IPS-NIHi7 (cell line): ENCODE data around the gene IGSF21.

ENCODE experiments used
- DNase-seq: peaks from one replicate; pipeline ENCODE4 v3.0.0; 2012; ENCODE audit warnings: mixed read lengths; ENCODE audit errors: extremely low spot score

Gene IGSF21

GRCh38 chr1:18326211-18326897 lies 218.8 kb downstream of the IGSF21 start:
- DNase-seq, result no peak

- no peak for DNase-seq
These were observed 220.1 kb downstream of the IGSF21 start for GRCh38 chr1:18327650-18328049.

DNA sequence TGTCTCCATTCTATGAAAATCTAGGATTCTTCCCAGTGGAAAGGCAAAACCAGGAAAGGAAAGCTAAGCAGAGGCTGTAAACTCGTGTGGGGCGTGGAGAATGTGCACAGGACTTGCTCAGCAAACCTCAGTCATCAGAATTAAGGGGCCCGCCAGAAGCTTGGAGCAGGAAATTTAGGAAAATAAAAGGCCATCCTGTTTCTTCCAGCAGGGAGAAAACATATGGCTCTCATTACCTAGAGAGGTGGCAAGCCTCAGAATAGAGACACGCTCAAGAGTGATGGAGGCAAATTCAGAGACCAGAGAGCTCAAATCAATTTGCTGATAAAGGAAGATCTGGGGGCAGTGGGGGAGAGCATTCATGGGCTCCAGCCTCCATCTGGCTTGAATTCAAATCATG lies 221.2 kb downstream of the IGSF21 start:
- DNase-seq, result no peak

DNA sequence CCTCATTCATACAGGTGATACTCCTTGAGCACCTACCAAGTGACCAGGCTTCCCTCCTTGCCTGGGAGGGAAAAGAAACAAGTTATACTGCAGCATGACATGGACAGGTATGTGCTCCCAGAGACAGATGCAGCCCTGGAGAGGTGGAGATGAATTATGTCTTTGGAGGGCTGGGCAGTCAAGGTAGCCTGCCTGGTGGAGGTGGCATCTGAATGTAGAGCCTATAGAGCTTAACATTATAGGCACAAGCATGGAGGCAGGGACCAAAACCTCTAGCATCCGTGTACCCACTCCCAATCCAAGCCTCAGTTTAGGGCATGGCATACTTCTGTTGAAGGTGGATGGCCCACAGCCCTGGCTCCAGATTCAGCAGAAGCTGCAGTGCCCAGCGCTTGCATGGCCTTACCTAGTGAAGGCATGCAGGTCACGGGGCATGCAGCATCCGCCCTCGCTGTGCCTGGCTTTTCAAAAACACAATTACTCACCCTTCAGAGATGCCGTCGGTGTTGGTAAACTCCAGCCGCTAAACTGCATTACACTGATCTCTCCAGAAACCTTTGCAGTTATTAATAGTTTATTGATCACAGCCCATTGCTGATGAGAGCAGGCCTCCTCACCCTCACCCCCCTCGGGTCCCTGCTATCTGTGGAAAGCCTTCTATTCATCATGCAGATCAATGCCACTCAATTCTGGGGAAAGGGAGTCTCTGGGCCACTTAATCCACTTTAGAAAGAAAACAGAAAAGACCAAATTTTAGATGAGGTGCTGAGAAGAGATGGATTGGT lies 222.1 kb downstream of the IGSF21 start:
- no peak for DNase-seq

DNA sequence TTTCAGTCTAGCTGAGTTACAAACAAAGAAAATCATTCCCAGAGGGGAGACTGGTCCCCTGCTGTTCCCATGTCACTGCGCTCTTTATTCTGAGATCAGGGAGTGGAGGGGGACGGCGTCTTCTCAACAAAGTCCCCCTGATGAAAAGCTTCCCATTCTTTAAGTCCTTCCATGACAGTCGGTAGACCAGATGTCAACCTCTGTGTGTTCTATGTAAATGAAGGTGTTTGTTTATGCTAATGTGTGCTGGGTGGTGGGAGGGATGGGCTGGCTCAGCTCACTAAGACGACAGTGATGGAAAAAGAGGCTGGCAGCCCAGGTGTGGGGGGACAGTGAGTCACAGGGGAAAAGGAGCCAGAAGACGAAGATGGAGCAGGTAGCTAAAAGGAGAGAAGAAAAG lies 225.0 kb downstream of the IGSF21 start:
- no peak for DNase-seq

- DNase-seq, result no peak
These were observed 225.6 kb downstream of the IGSF21 start for GRCh38 chr1:18333220-18333619.

DNA sequence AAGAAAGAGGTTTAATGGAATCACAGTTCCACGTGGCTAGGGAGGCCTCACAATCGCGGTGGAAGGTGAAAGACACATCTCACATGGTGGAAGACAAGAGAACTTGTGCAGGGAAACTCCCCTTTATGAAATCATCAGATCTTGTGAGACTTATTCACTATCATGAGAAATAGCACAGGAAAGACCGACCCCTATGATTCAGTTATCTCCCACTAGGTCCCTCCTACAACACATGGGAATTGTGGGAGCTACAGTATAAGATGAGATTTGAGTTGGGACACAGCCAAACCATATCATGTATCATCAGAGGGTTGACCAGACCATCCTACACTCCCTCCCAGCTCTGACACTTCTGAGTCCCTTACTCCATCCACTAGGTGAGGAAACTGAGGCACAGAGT lies 229.2 kb downstream of the IGSF21 start:
- no peak for DNase-seq

- DNase-seq, result no peak
These were observed 230.2 kb downstream of the IGSF21 start for GRCh38 chr1:18337757-18338156.

GRCh38 chr1:18339161-18339560 lies 231.6 kb downstream of the IGSF21 start:
- no peak for DNase-seq

GRCh38 chr1:18340158-18340764 lies 232.7 kb downstream of the IGSF21 start:
- no peak for DNase-seq

GRCh38 chr1:18340787-18341186 lies 233.2 kb downstream of the IGSF21 start:
- no peak for DNase-seq

DNA sequence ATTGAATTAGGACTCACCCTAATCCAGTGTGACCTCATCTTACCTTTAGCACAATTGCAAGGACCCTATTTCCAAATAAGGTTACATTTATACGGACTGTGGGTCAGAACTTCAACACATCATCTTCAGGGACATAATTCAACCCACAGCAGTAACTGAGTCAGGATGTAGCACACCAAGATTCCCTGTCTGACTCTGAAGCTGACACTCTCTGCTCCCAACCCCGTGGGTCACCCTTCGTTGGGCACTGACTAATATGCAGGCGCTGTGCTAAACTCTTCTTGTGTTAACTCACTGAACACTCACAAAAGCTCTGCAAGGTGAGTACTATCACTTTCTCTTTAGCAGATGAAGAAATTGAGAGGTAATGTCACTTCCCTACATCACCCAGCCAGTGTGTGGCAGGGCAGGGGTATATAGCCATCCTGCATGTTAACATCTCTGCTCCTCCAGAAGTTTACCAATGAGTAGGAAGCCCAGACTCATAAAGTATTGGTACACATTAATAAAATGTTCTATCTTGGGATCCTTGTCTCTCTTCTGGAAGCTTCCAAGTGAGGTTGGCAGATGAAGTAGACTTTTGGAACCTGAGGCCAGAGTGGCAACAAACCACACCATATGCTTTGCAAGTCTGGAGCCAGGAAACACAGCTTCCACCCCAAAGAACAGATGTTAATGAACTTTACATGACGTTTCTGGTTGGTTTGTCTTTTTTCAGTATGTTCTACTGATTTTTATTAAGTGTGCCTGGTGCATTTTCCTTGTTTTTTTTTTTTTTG lies 233.9 kb downstream of the IGSF21 start:
- no peak for DNase-seq

DNA sequence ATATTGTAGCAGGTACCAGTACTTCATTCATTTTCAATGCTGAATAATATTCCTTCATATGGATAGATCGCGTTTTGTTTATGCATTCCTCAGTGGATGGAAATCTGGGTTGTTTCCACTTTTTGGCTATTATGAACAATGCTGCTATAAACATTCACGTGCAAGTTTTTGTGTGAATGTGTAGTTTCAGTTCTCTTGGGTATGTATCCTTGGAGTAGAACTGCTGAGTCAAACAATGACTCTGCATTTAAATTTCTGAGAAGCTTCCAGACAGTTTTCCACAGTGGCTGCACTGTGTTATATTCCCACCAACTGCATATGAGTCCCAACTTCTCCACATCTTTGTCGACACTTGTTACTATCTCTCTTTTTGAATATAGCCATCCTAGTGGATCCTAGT lies 235.1 kb downstream of the IGSF21 start:
- DNase-seq, result no peak

- no peak for DNase-seq
These were observed 236.0 kb downstream of the IGSF21 start for GRCh38 chr1:18343581-18343980.

DNA sequence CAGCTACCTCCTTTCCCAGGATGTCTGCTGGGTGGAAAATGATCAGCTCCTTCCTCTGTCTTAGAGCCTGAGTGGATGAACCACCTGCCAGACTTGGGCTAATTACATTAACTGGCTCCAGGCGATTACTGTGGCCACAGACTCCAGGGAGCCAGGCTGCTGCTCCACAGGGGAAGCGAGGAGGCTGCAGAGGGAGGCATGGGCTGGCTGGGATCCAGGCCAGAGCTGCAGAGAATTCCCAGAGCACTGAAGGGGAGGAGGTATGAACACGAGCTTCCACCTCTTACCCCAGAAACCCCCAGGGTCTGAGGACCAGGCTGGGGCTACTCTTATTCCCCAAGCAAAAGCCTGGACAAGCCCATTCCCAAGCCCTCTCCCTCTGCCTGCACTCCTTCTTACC lies 237.2 kb downstream of the IGSF21 start:
- DNase-seq, result no peak

DNA sequence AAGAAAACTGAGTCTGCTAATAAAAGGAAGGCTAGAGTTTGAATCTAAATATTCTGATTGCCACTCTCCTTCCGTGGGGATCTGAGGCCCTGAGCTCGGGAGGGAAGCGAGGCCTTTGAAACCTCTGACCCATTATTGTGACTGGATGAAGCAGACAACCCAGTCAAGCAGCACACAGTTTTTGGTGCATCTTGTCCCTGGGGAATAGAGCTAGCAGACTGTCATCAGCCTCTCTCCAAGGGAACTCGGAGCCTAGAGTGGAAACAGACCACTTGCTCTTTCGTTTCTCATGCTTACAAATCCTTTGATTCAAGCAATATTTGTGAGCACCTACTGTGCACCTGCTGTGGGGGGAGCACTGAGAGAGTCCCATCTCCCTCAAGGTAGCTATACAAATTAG lies 240.0 kb downstream of the IGSF21 start:
- DNase-seq, result no peak

DNA sequence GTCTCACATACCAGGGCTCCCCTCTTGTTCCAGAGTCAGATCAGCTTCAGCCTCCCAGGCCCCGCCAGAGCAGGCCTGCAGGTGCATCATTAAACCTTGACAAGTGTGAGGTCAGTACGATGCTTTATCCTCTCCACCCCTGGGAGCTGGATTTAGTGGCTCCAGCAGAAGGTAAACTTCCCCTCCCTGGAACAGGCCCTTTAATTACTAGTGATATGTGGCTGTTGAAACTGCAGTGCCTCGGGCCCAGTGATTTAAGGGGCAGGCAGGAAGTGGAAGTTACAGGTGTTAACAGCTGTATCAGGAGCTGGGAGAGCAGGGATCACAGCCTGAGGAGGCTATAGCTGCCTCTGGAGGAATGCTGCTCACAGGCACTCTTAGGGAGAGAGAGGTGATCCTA lies 240.8 kb downstream of the IGSF21 start:
- DNase-seq, result no peak

- no peak for DNase-seq
These were observed 243.1 kb downstream of the IGSF21 start for GRCh38 chr1:18350747-18351146.

GRCh38 chr1:18351735-18352134 lies 244.1 kb downstream of the IGSF21 start:
- no peak for DNase-seq

- DNase-seq, result no peak
These were observed 245.2 kb downstream of the IGSF21 start for GRCh38 chr1:18352636-18353265.

DNA sequence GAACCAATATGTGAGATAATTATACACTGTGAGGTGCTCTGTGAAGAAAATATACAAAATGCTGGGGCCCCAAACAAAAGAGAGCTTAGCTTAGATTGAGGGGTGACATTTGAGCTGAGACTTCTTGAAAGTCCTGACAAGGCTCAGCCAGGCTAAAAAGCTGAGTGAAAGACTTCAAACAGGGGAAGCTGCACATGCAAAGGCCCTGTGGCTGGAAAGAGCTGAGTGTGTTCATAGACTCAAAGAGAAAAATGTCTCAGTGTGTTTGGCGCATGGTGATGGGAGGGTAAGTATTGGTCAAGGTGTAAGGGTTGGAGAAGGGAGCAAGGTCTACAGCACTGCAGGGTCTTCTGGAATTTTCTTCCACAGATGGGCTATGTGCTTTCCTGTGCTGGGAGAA lies 245.9 kb downstream of the IGSF21 start:
- DNase-seq, result no peak

- DNase-seq, result no peak
These were observed 246.4 kb downstream of the IGSF21 start for GRCh38 chr1:18353992-18354391.
